Testis (tissue), 2 donors: ENCODE results near the gene ZNF429.

Experiments used
- POLR2A ChIP-seq: fragments of 450-650 bp; IDR thresholded peaks from one replicate; pipeline ENCODE4 v1.6.1; 2017; ENCODE audit warnings: antibody characterized with exemption, mild to moderate bottlenecking, moderate library complexity
- TF ChIP-seq, protein P1 (sequence below), 3 experiments: fragments of 450-650 bp in 2 of 3; fragments of 200-600 bp in 1 of 3; sonication (generic) in 1 of 3; IDR thresholded peaks; one replicate each; pipeline ENCODE4 v1.5.1; 2016 to 2019; ENCODE audit warnings: antibody characterized with exemption in 3 of 3, mild to moderate bottlenecking in 2 of 3, moderate library complexity in 1 of 3

- TF ChIP-seq, protein P1, sequence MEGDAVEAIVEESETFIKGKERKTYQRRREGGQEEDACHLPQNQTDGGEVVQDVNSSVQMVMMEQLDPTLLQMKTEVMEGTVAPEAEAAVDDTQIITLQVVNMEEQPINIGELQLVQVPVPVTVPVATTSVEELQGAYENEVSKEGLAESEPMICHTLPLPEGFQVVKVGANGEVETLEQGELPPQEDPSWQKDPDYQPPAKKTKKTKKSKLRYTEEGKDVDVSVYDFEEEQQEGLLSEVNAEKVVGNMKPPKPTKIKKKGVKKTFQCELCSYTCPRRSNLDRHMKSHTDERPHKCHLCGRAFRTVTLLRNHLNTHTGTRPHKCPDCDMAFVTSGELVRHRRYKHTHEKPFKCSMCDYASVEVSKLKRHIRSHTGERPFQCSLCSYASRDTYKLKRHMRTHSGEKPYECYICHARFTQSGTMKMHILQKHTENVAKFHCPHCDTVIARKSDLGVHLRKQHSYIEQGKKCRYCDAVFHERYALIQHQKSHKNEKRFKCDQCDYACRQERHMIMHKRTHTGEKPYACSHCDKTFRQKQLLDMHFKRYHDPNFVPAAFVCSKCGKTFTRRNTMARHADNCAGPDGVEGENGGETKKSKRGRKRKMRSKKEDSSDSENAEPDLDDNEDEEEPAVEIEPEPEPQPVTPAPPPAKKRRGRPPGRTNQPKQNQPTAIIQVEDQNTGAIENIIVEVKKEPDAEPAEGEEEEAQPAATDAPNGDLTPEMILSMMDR (IDR thresholded peaks at IDR 0.05): no peak
- no peak for TF ChIP-seq POLR2A
Observed at GRCh38 chr19:21593008-21593481, 87.6 kb downstream of the ZNF429 start.
